Left ventricle myocardium inferior (tissue), 1 donor: ENCODE measurements around the gene GMPR2. TPM values are rescaled to one million over a fixed set of nuclear protein-coding genes. Genes with fewer than 3 reads are reported as not detected.

Source experiments
- DNase-seq: peaks from one replicate; pipeline ENCODE4 v3.0.0-alpha.2; 2020
- H3K27ac ChIP-seq: fragments of 200-600 bp; replicated peaks from 2 replicates; pipeline ENCODE4 v1.8.0; 2021
- H3K27me3 ChIP-seq: fragments of 200-600 bp; 2 replicates; pipeline ENCODE4 v1.8.0; 2021; ENCODE audit warnings: low read depth
- H3K36me3 ChIP-seq: fragments of 200-600 bp; 2 replicates; pipeline ENCODE4 v1.8.0; 2021
- H3K4me1 ChIP-seq: fragments of 200-600 bp; 2 replicates; pipeline ENCODE4 v1.8.0; 2021
- H3K4me3 ChIP-seq: fragments of 200-600 bp; 2 replicates; pipeline ENCODE4 v1.8.0; 2021; ENCODE audit warnings: mild to moderate bottlenecking, moderate library complexity
- H3K9me3 ChIP-seq: fragments of 200-600 bp; replicated peaks from 2 replicates; pipeline ENCODE4 v1.8.0; 2021
- CTCF ChIP-seq: fragments of 200-600 bp; IDR thresholded peaks from 2 replicates; pipeline ENCODE4 v1.8.0; 2021; ENCODE audit warnings: antibody characterized with exemption, mild to moderate bottlenecking, borderline replicate concordance
- intact Hi-C: fragments of 100-400 bp; cut with micrococcal nuclease; formaldehyde crosslinking; loops from one replicate; pipeline ENCODE4 v1.11.0; 2022
- total RNA-seq: library from RNA; stranded (reverse); fragmentation: NEBNext Ultra II Directional; extraction: Animal tissue kit (Norgen Biotek cat#: 25700); gene quantifications from one replicate; pipeline ENCODE4 v1.2.1, GENCODE V29; 2021
- donor health status: DM: no; HTN: yes; CAD: no; lungs with severe emphysema.

GMPR2 gene
- total RNA-seq, 1 donor from 2014 or later = 29.7 TPM

- Histone ChIP-seq H3K4me1 (peaks cover 6% of the 10 kb centered on the region), H3K27me3 (no peaks in the 10 kb centered on the region), H3K27ac (no peak overlapping the region), H3K4me3 (no peak overlapping the region), H3K9me3 (no peaks in the 10 kb centered on the region), H3K36me3 (peaks cover 68% of the 10 kb centered on the region)
- intact Hi-C loops = no loop called here
- no peak for DNase-seq
- no peak for TF ChIP-seq CTCF
These were observed 28.3 kb upstream of the GMPR2 start for GRCh38 chr14:24204163-24205146.

- intact Hi-C loops = no loop called here
- H3K4me3 ChIP-seq = no peak overlapping the region
- H3K27me3 ChIP-seq = no peaks in the 10 kb centered on the region
- no peak overlapping the region for H3K27ac ChIP-seq
- H3K9me3 ChIP-seq = no peaks in the 10 kb centered on the region
- no peak for DNase-seq
- peaks cover 6% of the 10 kb centered on the region for H3K4me1 ChIP-seq
- peaks cover 78% of the 10 kb centered on the region for H3K36me3 ChIP-seq
- TF ChIP-seq CTCF = no peak
These were observed 26.2 kb upstream of the GMPR2 start for GRCh38 chr14:24206260-24207103.

- Histone ChIP-seq H3K4me1 (peaks cover 9% of the 10 kb centered on the region), H3K9me3 (no peaks in the 10 kb centered on the region), H3K27me3 (no peaks in the 10 kb centered on the region), H3K27ac (no peak overlapping the region), H3K36me3 (peaks cover 74% of the 10 kb centered on the region), H3K4me3 (no peak overlapping the region)
- no peak for TF ChIP-seq CTCF
- intact Hi-C loops = no loop called here
- no peak for DNase-seq
These were observed 25.6 kb upstream of the GMPR2 start for GRCh38 chr14:24207104-24207551.

- no peak for TF ChIP-seq CTCF
- peaks cover 71% of the 10 kb centered on the region for H3K36me3 ChIP-seq
- intact Hi-C loops = no loop called here
These were observed 25.1 kb upstream of the GMPR2 start for GRCh38 chr14:24207625-24208024.

GRCh38 chr14:24211311-24211710, 21.4 kb upstream of the GMPR2 start:
- intact Hi-C loops = no loop called here
- no peaks in the 10 kb centered on the region for H3K27me3 ChIP-seq
- no peak overlapping the region for H3K27ac ChIP-seq
- no peaks in the 10 kb centered on the region for H3K9me3 ChIP-seq
- H3K4me3 ChIP-seq = no peak overlapping the region
- no peak for DNase-seq
- H3K4me1 ChIP-seq = peaks cover 48% of the 10 kb centered on the region
- no peak for TF ChIP-seq CTCF
- H3K36me3 ChIP-seq = peaks cover 52% of the 10 kb centered on the region

More at GRCh38 chr14:24207625-24208024, 25.1 kb upstream of the GMPR2 start:
- Histone ChIP-seq H3K27me3 (no peaks in the 10 kb centered on the region), H3K4me1 (peaks cover 14% of the 10 kb centered on the region), H3K9me3 (no peaks in the 10 kb centered on the region), H3K27ac (no peak overlapping the region), H3K4me3 (no peak overlapping the region)
- no peak for DNase-seq
